NCI-H2107 treated with DMSO at 0.1 percent for 48 hours (cell line): ENCODE results near the gene STIP1.
"Not testable (repeated sequence)": the region's sequence is repeated elsewhere in the genome, so short reads cannot be mapped to it uniquely, and the experiment has no call there.

ENCODE experiments used
- DNase-seq: peaks from one replicate; lab custom pipeline; 2025; ENCODE audit not compliant: unreplicated experiment; lab: John Stamatoyannopoulos, UW

STIP1 gene

DNA sequence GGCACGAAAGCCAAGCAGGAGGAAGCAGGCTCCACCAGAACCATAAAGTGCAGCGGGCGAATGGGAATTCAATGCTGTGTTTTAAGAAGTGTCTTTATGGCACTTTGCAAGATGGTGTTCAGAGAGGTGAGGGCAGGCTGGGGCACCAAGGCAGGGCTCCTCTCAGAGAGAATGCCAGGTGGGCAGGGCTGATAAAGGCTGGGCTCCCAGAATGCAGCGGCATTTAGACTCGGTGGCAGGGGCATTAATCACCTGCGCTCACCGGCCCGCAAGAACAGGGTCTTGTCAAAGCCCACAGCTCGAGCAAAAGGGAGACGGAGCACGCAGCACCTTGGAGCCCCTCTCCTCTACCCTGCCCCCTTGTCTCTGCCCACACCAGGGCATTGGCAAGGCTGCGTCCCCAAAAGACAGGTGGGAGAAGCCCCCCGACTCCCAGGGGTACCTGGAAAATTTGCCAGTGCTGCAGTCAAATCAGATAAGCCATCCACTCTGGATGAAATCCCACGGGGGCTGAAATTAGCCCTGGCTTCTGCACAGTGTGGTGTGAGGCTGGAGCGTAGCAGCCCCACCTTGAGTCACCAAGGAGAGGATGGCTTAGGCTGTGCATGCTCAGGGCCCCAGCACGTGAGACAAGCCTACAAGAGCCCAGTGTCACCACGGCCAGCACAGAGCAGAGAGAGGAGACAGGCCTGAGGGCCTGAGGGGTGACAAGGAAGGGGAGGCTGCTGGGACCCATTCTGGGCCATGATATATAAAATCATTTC, 28.2 kb upstream of the STIP1 start:
- no peak for DNase-seq

DNA sequence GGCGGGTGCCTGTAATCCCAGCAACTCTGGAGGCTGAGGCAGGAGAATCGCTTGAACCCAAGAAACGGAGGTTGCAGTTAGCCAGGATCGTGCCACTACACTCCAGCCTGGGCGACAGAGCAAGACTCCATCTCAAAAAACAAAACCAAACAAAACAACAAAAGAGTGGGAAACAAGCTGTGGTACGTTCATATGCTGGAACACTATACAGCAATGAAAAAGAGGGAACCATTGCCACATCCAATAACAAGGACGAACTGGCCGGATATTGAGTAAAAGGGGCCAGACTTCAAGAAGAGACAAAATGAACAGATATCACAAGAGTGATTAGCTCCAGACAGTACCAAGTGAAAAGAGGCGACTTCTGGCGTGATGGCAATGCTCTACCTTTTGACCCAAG, 24.9 kb upstream of the STIP1 start:
- no peak for DNase-seq

DNA sequence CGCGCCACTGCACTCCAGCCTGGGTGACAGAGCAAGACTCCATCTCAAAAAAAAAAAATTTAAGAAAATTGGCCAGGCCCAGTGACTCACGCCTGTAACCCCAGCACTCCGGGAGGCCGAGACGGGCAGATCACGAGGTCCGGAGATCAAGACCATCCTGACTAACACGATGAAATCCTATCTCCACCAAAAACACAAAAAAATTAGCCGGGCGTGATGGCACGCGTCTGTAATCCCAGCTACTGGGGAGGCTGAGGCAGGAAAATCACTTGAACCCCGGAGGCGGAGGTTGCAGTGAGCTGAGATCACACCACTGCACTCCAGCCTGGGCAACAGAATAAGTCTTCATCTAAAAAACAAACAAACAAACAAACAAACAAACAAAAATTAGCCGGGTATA, 23.2 kb upstream of the STIP1 start:
- not testable (repeated sequence) for DNase-seq

DNA sequence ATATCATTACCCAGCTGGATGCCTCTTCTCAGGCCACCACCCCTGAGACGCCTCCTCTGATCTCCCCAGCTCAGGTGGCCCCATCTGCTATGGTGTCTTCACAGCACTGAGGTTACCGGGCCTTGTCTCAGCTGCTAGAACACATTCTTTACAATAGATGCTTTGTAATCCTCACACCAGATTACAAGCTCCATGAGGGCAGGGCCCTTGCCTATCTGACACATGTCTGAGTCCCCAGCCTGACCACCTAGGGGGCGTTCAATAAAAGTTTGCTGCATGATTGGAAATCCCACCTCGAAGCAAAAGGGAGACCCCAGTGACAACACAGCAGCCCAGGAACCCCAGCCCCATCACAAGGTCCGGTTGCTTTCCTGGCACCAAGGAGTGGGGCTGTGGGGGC, 22.0 kb upstream of the STIP1 start:
- no peak for DNase-seq

DNA sequence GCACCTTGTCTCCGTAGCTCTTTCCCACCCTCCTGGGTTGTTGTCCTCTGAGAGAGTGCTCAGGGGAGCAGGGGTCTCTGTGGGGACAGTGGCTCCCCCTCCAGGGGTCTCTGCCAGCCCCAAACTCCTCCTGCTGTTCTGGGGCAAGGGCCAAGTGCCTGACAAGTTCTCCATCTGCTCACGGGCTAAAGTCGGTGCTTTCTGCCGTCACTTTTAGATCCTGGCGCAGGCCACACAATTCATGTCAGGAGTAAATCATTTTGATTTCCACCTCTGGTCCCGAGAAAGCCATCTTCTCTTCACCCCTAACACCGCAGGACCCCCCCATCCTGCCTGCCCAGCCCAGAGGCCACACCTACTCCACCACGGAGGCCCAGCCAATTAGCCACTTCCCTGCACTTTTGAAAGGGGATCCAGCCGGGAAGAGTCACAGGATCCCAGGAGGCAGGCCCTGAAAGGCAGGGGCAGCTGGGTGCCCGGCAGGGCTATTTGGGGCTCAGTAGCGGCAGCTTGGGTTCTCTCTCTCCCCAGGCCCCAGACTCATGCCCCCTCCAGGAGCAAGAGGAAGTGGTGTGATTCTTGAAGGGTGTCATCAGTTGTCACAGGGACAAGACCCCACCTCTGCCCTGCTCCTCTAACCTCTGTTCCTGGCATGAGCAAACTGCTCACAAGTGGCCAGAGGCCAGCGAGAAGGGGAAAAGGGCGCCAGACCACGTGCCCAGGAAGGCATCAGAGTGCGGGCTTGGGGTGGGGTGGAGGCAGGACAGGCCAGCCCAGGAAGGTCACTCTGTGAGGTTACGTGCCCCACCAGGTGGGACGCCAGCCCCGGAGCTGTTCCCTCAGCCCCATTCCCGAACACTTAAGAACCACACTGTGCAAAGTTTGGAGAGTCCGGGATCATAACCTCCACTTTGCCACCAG, 21.3 kb upstream of the STIP1 start:
- peak; percentile 30 for DNase-seq

DNA sequence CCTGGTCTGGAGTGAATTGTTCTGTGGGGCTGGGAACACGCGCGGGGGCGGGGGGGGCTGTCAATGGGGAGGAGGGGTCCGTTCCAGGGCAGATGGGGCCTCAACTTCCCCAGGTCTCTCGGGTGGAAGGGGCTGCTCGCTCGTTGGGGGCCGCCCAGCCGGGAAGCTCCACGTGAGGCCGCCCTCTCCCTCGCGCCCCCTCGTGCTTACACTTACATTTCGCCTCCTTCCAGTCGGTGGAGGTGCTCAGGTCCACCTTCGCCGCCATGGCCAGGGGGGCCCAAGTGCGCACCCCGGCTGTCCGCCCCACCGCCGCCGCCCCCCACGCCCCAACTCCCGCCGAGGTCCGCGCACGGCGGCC, 20.5 kb upstream of the STIP1 start:
- no peak for DNase-seq

DNA sequence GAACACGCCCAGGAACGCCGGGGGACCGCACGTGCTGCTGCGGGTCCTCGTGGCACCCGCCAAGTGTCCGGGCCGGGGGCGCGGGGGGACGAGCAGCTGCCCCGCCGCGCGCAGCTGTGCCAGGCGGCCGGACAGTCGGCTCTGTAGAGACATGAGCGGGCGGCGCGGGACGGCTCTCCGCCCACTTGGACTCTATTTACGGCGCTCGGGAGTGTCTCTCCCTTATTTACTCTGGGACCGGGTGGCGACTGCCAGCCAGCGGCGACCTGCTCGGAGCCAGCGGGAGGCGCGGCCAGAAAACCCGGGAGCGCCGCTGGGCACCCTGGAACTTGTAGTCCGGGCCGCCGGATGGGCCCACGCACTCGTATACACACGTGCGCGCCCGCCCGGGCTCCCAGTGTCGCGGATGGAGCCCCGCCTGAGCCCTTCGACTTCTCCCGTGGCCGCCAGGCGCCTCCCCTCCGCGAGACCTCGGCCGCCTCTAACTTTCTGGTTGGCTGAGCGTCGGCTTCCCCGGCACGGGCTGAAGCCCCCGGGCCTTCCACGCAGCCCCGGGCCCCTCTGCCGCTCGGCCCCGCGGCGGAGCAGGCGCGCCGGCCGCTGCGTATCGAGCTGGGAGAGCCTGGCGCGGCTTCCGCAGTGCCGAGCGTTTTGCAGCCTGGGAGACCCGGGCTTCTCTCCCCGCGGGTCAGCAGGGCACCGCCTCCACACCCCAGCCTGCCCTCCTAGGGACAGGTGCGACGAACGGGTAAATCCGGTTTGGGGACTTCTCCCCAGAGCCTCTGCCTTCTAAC, 19.9 kb upstream of the STIP1 start, which contains the start of gene MACROD1:
Gene MACROD1, minus strand, starts transcription at position 272 of the 794 bp plus-strand sequence. Its CDS starts 119 bp downstream, at position 153.
- DNase-seq: peak; percentile 17

DNA sequence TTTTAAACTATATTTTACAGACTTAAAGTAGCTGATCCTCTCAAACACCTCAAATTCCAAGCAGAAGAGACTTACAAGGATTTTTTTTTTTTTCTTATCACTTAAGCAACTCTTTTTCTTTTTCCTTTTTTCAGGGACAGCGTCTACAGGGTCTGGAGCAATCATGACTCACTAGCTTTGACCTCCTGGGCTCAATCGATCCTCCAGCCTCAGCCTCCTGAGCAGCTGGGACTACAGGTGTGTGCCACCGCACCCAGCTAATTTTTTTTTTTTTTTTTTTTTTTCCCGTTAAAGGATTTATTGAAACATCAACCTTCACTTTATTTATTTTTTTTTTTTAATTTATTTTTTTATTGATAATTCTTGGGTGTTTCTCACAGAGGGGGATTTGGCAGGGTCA, 15.6 kb upstream of the STIP1 start:
- no peak for DNase-seq

DNA sequence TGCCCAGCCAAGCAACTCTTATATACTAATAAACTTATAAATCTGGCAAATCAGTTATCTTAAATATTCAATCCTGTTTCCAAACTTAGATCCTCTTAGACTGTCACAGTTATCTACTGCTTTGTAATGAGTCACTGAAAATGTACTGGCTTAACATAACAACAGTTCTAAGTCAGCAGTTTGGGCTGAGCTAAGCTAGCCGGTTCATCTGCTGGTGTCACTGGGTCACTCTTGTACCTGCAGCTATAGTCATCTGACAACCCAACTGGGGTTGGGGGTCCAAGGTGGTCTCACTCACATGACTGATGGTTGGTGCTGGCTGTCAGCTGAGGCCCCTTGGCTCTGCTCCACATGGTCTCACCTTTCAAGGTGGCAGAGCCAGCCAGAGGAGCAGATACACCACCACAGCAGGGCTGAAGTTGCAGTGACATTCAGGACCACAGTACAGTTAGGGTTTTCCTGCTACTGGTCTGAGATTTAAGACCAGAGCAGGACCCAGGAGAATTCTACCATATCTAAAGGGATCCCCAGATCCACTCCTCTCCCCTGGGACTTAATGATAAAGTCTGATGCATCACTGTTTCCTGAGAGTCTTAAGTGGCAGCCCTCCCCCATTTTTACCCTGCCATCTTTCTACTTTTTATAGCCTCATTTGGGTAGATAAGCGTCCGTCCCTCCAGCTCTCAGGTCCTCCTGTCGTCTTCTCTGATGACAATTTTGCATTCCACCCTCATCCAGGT, 12.2 kb upstream of the STIP1 start:
- no peak for DNase-seq

DNA sequence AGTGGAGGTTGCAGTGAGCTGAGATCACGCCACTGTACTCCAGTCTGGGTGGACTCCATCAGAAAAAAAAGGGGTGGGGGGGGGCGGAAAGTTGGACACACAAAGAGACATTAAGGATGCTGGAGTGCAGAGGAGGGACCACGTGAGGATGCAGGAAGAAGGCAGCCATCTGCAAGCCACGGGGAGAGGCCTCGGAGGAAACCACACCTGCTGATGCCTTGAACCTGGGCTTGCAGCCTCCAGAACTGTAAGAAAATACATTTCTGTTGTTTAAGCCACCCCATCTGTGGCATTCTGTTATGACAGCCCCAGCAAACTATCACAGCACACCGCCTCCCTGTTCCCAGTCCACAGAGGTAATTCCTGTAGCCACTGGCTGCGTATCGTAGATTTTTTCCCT, 9.2 kb upstream of the STIP1 start:
- DNase-seq: no peak

DNA sequence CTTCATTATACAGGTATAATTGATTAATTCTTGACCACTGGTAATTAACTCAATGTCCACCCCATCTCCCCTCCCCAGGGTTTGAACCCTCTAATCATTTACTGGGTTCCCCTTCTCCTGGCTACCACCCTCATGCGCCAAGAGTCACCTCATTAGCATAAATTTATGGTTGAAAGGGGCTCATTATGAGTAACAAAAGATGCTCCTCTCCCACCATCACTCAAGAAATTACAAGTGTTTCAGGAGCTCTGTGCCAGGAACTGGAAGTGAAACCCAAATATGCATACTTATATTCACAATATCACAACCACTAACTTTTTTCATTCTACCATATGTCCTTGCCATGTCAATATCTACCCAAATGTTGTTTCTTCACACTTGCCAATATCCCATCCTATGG, 7.8 kb upstream of the STIP1 start:
- no peak for DNase-seq

DNA sequence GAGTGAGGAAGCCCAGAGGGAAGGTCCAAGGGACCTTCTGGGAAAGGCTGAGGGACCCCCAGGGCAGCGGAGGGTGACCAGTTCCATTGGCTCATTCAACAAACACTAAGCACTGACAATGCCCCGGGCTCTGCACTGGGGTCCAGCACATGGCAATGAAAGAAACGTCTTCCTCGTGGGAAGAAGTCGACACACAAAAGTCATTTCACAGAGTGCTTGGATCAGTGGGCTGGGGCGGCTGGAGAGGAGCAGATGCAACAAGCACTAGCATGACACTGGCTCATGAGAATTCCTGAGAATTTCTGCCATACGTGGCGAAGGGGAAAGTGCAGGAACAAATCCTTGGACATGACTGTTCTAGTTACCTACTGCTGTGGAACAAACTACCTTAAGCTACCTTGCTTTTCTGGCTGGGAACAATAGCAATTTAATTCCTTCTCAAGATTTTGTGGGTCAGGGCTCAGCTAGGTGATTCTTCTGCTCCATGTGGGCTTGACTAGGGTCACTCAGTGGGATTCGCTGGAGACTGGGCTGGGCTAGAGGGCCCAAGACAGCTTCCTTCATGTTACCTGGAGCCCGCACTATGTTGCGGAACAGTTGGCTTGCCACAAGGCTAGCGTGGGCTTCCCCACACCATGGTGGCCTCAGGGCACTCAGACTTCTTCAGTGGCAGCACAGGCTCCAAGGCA, 6.9 kb upstream of the STIP1 start:
- DNase-seq: no peak

DNA sequence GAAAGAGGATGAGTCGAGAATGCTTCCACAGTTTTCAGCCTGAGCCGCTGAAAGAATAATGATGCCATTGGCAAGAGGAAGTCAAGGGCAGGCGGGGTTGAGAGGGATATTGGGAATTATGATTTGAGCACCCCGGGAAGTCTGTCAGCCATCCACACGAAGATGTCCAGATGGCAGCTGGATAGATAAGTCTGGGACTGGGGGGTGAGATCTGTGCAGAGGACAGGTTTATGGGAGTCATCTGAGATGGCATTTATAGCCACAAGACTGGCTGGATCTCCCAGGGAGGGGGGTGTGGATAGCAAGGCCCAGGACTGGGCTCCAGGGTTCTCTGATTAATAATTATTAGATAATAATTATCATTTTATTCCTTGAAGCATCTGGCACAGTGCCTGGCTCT, 5.1 kb upstream of the STIP1 start:
- DNase-seq: no peak

DNA sequence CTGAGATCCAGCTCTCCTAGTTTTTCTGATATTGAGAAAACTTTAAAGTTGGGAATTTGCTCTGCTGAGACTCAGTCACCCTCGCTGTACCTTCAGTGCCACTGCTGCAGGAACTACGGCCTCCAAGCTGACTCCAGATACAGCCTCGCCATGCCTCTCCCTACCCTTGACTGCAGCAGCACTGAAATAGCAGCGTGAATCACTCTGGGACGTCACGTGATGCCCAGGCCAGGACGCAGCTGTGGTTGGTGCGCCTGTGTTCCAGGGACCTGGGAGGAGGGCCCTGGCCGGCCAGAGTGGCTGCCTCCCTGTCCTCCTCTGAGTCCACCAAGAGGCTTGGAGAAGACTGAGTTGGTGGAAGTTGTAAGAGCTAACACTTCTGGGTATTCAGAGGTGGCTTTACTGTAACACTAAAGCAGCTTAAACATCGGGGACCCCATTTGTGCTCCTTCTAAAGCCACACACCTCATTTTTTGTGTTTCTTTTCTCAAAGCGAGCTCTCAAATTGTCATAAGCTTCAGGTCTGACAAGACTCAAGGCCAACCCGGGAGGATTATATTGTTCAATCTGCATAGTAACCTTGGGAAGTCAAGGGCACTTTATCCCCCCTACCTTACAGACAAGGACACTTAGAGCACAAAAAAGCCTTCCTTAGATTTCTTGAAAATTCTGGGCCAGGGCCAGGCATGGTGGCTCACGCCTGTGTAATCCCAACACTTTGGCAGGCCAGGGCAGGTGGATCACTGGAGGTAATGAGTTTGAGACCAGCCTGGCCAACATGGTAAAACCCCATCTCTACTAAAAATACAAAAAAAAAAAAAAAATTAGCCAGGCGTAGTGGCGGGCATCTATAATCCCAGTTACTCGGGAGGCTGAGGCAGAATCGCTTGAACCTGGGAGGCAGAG, 4.2 kb upstream of the STIP1 start:
- peak; percentile 69 for DNase-seq

DNA sequence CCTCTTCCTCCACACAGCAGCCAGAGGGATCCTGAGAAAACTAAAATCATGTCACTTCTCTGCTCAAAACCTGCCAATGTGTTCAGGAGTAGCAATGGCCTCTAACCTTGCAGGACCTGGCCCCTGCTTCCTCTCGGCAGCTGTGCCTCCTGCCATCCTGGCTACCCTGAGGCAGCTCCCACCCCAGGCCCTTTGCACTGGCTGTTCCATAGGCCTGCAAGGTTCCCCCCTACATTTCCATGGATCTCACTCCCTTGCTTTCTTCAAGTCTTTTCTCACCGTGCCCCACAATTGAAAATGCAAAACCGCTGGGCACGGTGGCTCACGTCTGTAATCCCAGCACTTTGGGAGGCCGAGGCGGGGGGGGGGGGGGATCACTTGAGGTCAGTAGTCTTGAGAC, 2.1 kb upstream of the STIP1 start:
- no peak for DNase-seq

DNA sequence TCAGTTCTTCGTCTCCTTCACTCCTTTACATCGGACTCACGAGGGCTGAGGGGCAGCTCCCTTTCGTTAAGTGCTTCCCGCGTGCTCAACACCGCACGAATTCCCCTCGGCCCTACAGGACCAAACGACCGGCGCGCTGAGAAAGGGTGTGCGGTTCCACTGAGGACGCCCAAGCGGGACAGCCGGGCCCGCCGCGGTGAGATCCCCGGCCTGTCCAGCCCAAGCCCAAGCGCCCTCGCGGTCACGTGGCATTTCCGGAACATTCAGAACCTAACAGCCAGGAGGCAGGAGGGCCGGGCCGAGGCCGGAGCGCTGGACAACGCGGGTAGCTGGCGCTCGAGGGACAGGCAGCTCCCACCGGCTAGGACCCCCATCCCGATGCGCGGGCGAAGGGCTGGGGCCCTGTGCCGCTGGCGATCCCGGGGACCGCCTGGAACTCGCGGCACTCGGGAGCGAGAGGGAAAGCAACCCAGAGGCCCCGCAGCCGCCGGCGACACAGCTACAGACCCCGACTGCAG, 737 bp upstream of the STIP1 start:
- DNase-seq: peak; percentile 50

DNA sequence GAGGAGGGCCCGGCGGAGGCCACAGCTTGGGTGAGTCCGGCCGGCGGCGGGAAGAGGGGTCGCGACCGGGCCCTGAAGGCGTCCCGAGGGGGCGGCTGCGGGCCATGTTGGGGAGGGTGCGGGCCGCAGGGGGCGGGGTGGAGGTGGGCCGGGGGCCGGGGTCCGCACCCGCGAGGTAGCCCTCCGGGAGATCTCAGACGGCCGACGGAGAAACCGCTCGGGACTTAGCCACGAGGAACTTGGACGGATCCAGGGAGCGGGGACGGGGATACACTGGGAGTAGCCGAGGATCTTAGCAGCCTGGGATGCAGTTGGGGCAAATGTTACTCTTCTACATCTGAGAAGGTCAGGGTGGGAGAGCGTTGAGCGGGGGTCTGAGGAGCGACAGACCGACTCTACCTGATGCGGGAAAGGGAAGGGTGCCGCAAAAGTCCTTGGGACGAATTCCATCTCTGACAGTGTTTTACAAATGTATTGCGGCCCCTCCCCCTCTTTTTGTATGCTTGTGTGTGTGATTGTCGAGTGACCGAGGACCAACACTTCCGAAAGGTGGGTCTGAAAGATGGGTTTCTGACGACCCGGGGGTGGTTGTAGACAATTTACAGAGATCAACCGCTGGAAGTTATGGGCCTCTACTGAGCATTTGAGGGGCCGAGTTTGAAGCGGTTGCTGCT, 658 bp downstream of the STIP1 start:
- DNase-seq: no peak

DNA sequence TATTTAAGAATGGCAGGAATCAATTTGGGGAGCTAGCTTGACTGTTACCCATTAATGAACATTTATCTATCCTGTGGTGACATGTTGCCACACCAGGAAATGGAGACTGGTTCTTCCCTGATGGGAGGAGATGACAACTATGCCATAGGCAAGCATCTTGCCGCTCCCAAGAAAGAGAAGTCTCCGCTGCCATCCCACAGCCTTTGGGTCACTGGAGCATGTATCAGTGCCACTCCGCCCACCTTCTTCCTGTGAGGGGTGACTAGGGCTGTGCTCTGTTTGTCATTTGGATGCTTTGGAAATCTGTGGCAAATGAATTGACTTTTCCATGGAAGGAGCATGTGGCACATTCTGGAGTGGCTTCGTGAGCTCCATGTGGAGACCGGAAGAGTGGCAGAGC, 6.5 kb downstream of the STIP1 start:
- no peak for DNase-seq
